DND-41 (cell line): ENCODE results near the gene KLF13.
A peak's percentile ranks its signal among the peaks of the same experiment; 100 is the strongest.

Source experiments
- ATAC-seq: fragments of 200-7000 bp; cut with Tn5 transposase; 3 replicates; pipeline ENCODE4 v1.9.1; 2021; ENCODE audit warnings: low read depth; ENCODE audit not compliant: insufficient read depth
- DNase-seq: peaks from one replicate; pipeline ENCODE4 v3.0.0-alpha.2; 2020
- H2AFZ ChIP-seq: 2 replicates; pipeline ENCODE4 v1.6.0; 2012; ENCODE audit warnings: low read depth, low read length
- H3K27ac ChIP-seq: 2 replicates; pipeline ENCODE4 v1.5.1; 2012; ENCODE audit warnings: low read length, inconsistent platforms
- H3K27me3 ChIP-seq: fragments of 200-600 bp; sonication (generic); 2 replicates; pipeline ENCODE4 v1.6.0; 2012; ENCODE audit warnings: low read length, mild to moderate bottlenecking, inconsistent platforms; ENCODE audit not compliant: insufficient read depth, poor library complexity
- H3K36me3 ChIP-seq: 2 replicates; pipeline ENCODE4 v1.5.1; 2012; ENCODE audit warnings: low read length, inconsistent platforms; ENCODE audit not compliant: insufficient read depth
- H3K4me1 ChIP-seq: 2 replicates; pipeline ENCODE4 v1.5.1; 2012; ENCODE audit warnings: mild to moderate bottlenecking, low read length; ENCODE audit not compliant: insufficient read depth
- H3K4me2 ChIP-seq: 2 replicates; pipeline ENCODE4 v1.6.0; 2012; ENCODE audit warnings: mild to moderate bottlenecking, moderate library complexity, low read length, inconsistent platforms; ENCODE audit not compliant: insufficient read depth
- H3K4me3 ChIP-seq, 2 experiments: fragments of 200-600 bp in 1 of 2; shearing (Covaris generic) in 1 of 2; 2 replicates each; pipeline ENCODE4 v1.5.1; 2012 to 2016; ENCODE audit warnings: inconsistent platforms in 2 of 2, low read length in 2 of 2, mild to moderate bottlenecking in 2 of 2, low read depth in 1 of 2, moderate library complexity in 1 of 2
- H3K79me2 ChIP-seq: 2 replicates; pipeline ENCODE4 v1.6.0; 2012; ENCODE audit warnings: low read length, inconsistent platforms; ENCODE audit not compliant: insufficient read depth
- H3K9ac ChIP-seq: 2 replicates; pipeline ENCODE4 v1.6.0; 2012; ENCODE audit warnings: low read depth, mild to moderate bottlenecking, inconsistent platforms, low read length, moderate library complexity
- H3K9me3 ChIP-seq: 2 replicates; pipeline ENCODE4 v1.5.1; 2012; ENCODE audit warnings: low read length, moderate library complexity, mild to moderate bottlenecking, inconsistent platforms; ENCODE audit not compliant: insufficient read depth, severe bottlenecking
- H4K20me1 ChIP-seq: 2 replicates; pipeline ENCODE4 v1.6.0; 2012; ENCODE audit warnings: low read length; ENCODE audit not compliant: insufficient read depth
- CTCF ChIP-seq: IDR thresholded peaks from 2 replicates; pipeline ENCODE4 v1.5.1; 2012; ENCODE audit warnings: borderline replicate concordance, low read length, moderate library complexity, mild to moderate bottlenecking; ENCODE audit not compliant: poor library complexity, severe bottlenecking; ENCODE audit errors: extremely low read depth
- EZH2 ChIP-seq: IDR thresholded peaks from 3 replicates; pipeline ENCODE4 v1.6.1; 2012; ENCODE audit warnings: borderline replicate concordance, low read depth, mild to moderate bottlenecking, moderate library complexity, low read length, inconsistent platforms; ENCODE audit not compliant: severe bottlenecking

KLF13 gene

DNA sequence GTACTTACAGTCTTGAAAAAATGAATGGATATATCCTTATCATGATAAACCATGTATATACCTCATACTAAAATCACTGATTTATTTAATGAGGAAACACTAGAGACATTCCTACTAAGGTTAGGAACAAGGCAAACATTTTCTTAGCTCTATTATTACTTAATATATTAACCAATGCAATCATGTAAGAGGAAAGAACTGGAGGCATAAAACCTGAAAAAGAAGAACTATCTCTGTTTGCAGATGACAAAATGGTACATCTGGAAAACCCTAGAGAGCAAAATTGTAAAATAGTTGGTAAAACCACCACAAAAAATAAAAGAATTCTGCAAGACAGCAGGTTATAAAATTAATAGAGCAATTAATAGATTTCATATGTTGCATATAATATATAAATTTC lies 81.2 kb downstream of the KLF13 start:
- H3K79me2 ChIP-seq: no peaks in the 10 kb centered on the region
- no peak for DNase-seq
- no peak overlapping the region for H3K9ac ChIP-seq
- no peak for TF ChIP-seq EZH2
- no peaks in the 10 kb centered on the region for H4K20me1 ChIP-seq
- no peaks in the 10 kb centered on the region for H3K27me3 ChIP-seq
- peaks cover 2% of the 10 kb centered on the region for H3K9me3 ChIP-seq
- H3K4me2 ChIP-seq: no peak overlapping the region
- no peak overlapping the region for H3K4me3 ChIP-seq
- peaks cover 33% of the 10 kb centered on the region for H3K4me1 ChIP-seq
- H3K27ac ChIP-seq: no peak overlapping the region
- no peak overlapping the region for H2AFZ ChIP-seq
- no peak for ATAC-seq
- no peaks in the 10 kb centered on the region for H3K36me3 ChIP-seq

GRCh38 chr15:31408724-31409123 lies 82.1 kb downstream of the KLF13 start:
- Histone ChIP-seq H3K4me2 (no peak overlapping the region), H3K27ac (no peak overlapping the region), H3K4me1 (peaks cover 28% of the 10 kb centered on the region), H3K79me2 (no peaks in the 10 kb centered on the region), H3K4me3 (no peak overlapping the region), H4K20me1 (no peaks in the 10 kb centered on the region), H3K27me3 (no peaks in the 10 kb centered on the region), H3K36me3 (no peaks in the 10 kb centered on the region), H2AFZ (no peak overlapping the region), H3K9me3 (peaks cover 2% of the 10 kb centered on the region), H3K9ac (no peak overlapping the region)
- ATAC-seq (no peak), DNase-seq (no peak)
- TF ChIP-seq CTCF (no peak), EZH2 (no peak)

GRCh38 chr15:31409171-31409570 lies 82.5 kb downstream of the KLF13 start:
- Histone ChIP-seq H3K36me3 (no peaks in the 10 kb centered on the region), H3K27me3 (no peaks in the 10 kb centered on the region), H2AFZ (no peak overlapping the region), H3K9me3 (peaks cover 2% of the 10 kb centered on the region), H3K4me3 (no peak overlapping the region), H4K20me1 (no peaks in the 10 kb centered on the region), H3K4me1 (peaks cover 24% of the 10 kb centered on the region), H3K27ac (no peak overlapping the region), H3K9ac (no peak overlapping the region), H3K4me2 (no peak overlapping the region), H3K79me2 (no peaks in the 10 kb centered on the region)
- TF ChIP-seq CTCF: no peak
- no peak for TF ChIP-seq EZH2
- no peak for DNase-seq
- no peak for ATAC-seq

- no peak for DNase-seq
- H3K27ac ChIP-seq: no peak overlapping the region
- no peak overlapping the region for H3K4me3 ChIP-seq
- H3K9ac ChIP-seq: no peak overlapping the region
- H2AFZ ChIP-seq: no peak overlapping the region
- H3K4me2 ChIP-seq: no peak overlapping the region
- peaks cover 2% of the 10 kb centered on the region for H3K9me3 ChIP-seq
- H3K4me1 ChIP-seq: no peaks in the 10 kb centered on the region
- 0 out of 3 replicates have a peak, but pooled peaks have one; percentile 29 for ATAC-seq
- H3K79me2 ChIP-seq: no peaks in the 10 kb centered on the region
- no peaks in the 10 kb centered on the region for H4K20me1 ChIP-seq
- TF ChIP-seq EZH2: no peak
- H3K36me3 ChIP-seq: no peaks in the 10 kb centered on the region
- no peaks in the 10 kb centered on the region for H3K27me3 ChIP-seq
Measured at GRCh38 chr15:31412824-31413223, 86.2 kb downstream of the KLF13 start.
